Measurements from ENCODE around the gene TPD52L1. TPM values are rescaled to one million over a fixed set of nuclear protein-coding genes. Genes with fewer than 3 reads are reported as not detected.
"Not testable (repeated sequence)": the region's sequence is repeated elsewhere in the genome, so short reads cannot be mapped to it uniquely, and the experiment has no call there.

TPD52L1 gene
- polyA plus RNA-seq, 3 donors = 95.6 to 114 (median 109) TPM

DNA sequence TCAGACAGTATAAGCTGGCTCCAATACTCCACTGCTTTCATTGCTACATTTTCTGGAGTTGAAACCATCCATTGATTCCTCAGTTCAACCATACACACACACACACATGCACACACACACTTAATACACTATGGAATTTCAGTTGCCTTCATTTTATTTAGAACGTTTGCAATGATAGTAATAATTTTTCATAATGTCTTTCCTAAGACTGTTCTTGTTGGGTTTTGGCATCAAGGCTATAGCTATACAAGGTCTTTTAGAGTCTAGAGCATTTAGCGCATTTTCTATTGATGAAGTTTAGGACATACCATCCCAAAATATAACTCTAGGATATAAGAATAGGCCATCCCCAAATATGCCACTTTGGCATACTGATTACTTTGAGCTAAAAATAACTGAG lies 15.5 kb upstream of the TPD52L1 start:
- DNase-seq (ENCODE audit: low read depth in 3 of 3, low spot score in 2 of 3) = no peak

DNA sequence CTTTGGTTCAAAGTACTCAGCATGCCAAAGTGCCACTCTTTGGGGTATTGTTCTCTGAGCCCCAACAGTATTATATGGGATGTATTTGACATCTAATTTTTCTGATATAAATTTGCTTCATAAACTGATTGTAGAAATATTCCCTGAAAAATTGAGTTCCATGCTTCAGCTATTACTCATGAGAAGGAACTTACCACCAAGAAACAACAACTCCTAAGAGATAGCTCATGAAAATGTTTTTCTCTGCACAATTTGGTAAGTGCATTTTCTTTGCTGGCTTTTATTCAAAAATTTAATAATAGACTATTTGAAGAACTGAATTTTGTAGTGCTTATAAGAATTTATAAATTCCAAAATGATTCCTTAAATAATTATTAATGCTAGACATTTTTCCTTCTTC lies 12.8 kb upstream of the TPD52L1 start:
- DNase-seq (ENCODE audit: low read depth in 3 of 3, low spot score in 2 of 3) = no peak

DNA sequence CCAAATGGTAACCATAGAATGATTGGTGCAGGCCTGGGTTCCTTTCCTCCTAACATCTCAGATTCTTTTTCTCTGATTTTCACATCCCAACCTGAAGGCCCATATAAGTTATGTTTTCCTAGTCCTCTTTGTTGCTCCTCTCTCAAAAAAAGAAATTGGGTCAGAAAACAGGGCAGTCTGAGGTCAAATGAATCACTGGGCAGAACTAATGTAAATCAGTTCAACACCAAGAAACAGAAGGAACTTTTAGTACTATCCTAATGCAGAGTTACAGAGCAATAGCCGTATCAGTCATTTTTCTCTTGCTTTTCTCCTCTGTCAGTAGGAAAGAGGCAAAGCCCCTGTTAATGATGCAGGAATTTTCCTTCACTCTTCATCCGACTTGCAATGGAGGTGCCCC lies 11.0 kb upstream of the TPD52L1 start:
- DNase-seq (ENCODE audit: low read depth in 3 of 3, low spot score in 2 of 3) = no peak

DNA sequence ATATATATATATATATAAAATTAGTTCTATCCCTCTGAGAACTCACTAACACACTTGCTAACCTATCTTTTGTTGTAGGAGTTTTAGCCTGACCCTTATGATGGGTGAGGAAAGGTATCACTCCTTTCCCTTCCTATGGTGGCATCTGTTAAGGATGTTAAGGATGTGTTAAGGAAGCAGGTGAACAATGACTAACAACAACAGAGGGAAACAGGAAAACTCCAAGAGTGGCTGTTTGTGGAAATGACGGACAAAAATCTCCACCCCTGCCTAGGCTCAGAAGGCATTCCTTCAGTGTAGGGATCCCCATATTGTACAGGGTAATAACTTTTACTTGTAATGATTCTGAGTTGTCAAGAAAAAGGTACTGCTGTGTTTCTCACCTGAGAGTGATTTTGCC lies 8.8 kb upstream of the TPD52L1 start:
- no peak for DNase-seq (ENCODE audit: low read depth in 3 of 3, low spot score in 2 of 3)

DNA sequence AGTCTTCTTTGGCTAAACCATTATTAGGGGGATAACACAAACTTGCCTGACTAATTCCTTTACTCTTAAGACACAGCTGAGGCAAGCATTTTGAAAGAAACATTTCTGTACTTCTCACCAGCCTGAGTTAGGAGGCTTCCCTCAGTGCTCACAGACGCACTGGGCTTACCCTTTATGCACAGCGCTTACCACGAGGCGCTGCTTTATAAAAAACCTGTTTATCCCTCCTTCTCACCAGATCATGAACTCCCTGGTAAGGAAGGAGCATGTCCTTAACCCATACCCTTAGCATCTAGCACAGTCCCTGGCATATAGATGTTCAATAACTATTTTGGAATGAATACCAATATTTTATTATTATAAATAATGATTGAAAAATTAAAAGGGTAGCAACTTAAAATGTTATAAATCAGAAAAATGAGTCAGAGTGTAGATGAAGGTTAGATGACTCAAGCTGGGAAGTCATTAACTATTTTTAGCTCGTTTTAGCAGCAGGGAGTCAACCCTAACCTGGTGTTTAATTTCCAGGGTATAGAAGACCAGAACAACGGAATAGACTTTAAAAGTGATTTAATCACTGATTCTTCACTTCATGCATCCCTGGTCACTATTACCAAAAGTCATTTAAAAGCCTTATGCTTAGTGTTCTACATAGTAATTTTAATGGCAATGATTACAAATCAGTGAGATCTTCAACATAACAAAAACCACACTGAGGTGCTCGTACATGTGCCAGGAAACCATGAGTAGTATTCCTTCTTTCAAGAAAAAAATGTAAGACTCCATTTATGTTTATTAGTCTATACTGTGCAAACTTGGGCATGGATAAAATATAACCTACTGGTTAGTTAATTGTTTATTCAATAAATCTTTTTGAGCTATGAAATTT lies 4.1 kb upstream of the TPD52L1 start:
- DNase-seq (ENCODE audit: low read depth in 3 of 3, low spot score in 2 of 3) = peak in 2 of 3 donors; percentile 13

DNA sequence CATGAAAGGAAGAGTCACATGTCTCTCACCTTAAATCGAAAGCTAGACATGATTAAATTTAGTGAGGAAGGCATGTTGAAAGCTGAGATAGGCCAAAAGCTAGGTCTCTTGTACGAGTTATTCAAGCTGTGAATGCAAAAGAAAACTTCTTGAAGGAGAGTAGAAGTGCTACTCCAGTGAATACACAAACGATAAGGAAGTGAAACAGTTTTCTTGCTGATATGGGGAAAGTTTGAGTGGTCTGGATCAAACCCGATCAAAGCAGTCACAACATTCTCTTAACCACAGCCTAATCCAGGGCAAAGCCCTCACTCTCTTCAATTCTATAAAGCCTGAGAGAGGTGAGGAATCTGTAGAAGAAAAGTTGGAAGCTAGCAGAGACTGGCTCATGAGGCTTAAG lies 1.9 kb upstream of the TPD52L1 start:
- no peak for DNase-seq (ENCODE audit: low read depth in 3 of 3, low spot score in 2 of 3)

DNA sequence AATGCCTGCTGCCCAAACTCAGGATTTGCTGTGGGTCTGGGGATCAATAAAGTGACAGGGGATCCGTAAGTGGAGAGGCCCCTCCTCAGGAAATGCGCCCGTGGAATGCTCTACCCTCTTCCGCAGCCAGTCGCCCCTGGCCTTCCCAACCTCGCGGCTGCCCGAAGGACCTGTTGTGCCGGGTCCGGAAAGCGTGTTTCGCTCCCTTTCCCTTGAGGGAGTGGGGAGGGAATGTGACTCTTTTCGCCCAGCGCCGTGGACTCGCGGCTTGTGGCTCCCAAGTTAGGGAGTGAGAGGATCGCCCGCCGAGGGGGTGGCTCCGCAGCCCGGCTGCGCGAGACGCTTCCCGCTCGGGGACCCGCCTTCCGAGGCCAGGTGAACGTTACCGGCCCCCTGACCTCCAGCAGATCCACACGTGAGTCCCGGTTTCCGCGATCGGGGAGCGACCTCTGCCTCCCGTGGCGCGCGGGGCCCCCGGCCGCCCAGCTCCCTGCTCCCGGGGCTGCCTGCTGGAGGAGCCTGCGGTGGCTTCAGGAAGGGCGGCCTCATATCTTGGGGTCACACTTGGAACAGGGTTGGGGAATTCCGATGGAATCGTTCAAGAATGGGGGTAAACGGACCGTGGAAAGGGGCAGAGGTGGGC lies 666 bp downstream of the TPD52L1 start:
- peak in 2 of 3 donors; percentile 5 to 13 for DNase-seq (ENCODE audit: low read depth in 3 of 3, low spot score in 2 of 3)

DNA sequence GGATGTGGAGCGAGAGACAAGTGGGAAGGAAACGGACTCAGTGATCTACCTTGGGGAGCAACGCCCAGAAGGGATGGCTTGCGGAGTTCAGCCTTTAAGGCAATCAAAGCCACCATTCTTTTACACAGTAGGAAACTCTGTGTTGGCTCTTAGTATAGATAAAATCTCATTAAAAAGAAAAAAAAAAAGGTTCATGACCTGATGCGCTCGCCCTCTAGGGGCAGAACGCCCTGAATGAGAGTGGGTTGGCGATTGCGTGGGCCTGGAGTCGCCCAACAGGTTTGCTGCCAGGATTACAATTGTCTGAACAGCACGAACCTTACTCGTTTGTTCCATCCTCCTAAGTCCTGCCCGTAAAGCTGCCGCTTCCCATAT lies 1.2 kb downstream of the TPD52L1 start:
- peak in 1 of 3 donors; percentile 8 for DNase-seq (ENCODE audit: low read depth in 3 of 3, low spot score in 2 of 3)

DNA sequence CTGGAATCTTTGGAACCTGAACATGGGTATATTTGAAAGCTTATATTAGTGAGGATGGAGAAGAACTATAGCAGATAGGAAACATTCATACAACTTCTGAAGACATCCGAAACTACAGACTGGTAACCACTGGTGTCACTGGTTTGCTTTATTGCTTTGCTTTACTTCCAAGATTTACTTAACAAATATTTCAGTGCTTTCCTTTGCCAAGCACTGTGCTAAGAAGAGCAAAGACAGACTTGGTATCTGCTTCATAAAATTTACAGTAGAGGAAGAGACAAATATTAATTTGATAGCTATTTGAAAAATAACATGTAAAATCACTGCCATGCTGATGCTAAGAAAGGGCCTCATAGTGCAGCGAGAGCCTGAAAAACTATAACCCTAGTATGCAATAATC lies 1.8 kb downstream of the TPD52L1 start:
- DNase-seq (ENCODE audit: low read depth in 3 of 3, low spot score in 2 of 3) = no peak

DNA sequence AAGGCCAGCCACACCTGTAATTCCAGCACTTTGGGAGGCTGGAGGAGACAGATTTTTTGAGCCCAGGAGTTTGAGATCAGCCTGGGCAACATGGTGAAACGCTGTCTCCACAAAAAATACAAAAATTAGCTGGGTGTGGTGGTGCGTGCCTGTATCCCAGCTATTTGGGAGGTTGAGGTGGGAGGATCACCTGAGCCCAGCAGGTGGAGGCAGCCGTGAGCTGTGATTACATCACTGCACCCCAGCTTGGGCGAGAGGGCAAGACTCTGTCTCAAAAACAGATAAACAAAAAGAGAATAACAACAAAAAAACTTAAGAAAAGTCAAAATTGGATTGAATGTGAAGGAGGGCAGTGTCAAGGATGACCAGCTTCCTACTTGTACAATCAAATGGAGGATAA lies 2.9 kb downstream of the TPD52L1 start:
- no peak for DNase-seq (ENCODE audit: low read depth in 3 of 3, low spot score in 2 of 3)

DNA sequence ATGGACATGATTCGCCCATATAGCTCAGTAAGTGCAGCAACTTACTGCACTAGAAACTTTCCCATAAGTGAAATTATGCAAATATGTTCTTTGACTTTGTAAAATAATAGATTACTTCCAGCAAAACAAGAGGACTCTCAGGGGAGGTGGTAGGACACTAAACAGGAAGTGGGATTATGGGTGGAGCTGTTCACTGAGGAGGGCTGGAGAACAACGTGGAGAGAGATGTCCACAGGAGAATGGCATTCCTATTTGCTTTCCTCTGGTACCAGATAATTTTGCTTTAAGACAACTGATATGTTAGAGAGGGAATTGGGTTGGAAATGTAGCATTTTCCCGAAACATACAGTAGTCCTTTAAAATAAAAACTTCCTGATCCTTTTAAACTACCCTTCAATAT lies 3.7 kb downstream of the TPD52L1 start:
- DNase-seq (ENCODE audit: low read depth in 3 of 3, low spot score in 2 of 3) = no peak

DNA sequence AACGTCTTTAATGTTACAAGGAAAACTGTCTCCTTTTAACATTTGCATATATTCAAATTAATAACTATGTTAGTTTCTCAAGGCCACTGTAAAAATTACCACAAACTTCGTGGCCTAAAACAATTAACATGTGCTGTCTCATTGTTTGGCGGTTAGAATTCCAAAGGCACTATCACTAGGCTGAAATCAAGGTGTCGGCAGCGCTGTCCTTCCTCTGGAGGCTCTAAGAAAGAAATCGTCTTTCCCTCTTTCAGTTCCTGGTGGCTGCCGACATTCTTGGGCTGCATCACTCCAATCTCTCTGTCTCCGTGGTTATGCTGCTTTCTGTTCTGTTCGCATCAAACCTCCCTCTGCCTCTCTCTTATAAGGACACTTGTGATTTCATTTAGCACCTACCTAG lies 4.2 kb downstream of the TPD52L1 start:
- DNase-seq (ENCODE audit: low read depth in 3 of 3, low spot score in 2 of 3) = no peak

DNA sequence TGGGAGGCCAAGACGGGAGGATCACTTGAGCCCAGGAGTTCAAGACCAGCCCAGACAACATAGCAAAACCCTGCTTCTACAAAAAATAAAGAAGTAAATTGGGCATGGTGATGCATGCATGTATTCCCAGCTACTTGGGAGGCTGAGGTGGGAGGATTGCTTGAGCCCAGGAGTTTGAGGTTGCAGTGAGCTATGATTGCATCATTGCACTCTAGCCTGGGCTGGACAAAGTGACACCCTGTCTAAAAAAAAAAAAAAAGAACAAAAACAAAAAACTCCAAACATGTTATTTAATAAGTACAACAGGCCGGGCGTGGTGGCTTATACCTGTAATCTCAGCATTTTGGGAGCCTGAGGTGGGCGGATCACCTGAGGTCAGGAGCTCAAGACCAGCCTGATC lies 9.8 kb downstream of the TPD52L1 start:
- not testable (repeated sequence) for DNase-seq (ENCODE audit: low read depth in 3 of 3, low spot score in 2 of 3)

DNA sequence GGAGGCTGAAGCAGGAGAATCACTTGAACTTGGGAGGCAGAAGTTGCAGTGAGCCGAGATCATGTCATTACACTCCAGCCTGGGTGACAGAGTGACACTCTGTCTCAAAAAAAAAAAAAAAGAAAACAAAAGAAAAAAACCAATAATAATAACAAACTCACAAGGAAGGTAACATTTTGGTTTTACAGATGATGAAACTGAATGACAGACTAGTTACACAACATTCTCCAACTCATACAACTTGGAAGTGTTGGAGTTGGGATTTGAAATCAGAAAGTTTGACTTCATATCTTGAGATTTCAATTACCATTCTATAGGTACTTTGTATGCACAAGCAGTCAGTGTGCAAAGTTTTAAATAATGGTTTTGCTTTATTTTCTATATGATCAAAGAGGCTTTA lies 10.2 kb downstream of the TPD52L1 start:
- no peak for DNase-seq (ENCODE audit: low read depth in 3 of 3, low spot score in 2 of 3)

DNA sequence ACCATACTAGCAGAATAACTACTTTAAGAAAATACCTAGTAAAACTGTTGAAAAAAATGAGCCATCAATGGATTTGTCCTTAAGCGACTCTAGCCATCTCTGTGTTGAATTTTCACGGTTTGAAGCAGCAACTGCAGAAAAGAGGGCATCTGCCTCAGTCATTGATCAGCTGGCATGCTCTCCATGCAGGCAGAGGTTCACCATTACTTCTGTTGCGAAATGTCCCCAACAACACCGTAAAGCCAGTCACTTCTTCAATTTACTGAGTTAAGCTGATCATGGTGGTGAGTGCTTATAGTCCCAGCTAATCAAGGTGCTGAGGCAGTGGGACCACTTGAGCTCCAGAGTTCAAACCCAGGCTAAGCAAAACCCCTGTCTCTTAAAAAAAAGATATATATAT lies 11.1 kb downstream of the TPD52L1 start:
- no peak for DNase-seq (ENCODE audit: low read depth in 3 of 3, low spot score in 2 of 3)

DNA sequence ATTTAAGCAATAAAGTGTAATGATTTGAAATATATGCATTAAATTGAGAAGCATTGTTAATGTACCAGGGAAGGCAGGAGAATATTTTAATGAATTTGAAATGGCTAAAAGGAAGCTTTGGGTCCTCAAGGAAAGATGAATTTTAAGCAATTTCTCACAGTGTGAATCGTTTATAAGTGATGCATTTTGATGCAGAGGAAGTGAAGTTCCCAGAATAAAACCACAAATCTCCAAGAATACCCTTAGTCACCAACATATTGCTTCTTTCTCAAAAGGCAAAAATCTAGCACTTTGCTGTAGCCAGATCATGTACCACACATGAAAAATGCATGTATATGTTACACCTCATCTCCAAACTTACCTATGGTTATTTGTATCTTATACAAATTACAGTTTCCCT lies 11.7 kb downstream of the TPD52L1 start:
- DNase-seq (ENCODE audit: low read depth in 3 of 3, low spot score in 2 of 3) = no peak

DNA sequence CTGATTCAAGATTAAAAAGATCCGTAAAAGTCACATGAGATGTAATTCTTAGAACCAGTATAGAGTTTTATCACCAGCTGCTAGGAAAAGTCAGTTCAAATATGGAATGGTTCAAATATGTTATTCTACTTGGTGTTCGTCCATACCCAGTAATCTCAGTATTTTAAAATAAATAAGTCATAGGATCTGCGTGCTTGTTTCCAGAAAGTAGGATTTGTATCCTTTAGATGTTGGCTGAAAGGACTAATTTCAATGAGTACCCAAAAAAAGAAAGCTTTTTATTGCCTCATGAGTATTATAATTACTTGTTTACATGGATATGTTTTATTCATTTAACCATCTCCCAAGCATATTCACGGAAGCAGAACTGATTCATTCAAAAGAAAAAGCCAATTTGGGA lies 12.2 kb downstream of the TPD52L1 start:
- no peak for DNase-seq (ENCODE audit: low read depth in 3 of 3, low spot score in 2 of 3)

DNA sequence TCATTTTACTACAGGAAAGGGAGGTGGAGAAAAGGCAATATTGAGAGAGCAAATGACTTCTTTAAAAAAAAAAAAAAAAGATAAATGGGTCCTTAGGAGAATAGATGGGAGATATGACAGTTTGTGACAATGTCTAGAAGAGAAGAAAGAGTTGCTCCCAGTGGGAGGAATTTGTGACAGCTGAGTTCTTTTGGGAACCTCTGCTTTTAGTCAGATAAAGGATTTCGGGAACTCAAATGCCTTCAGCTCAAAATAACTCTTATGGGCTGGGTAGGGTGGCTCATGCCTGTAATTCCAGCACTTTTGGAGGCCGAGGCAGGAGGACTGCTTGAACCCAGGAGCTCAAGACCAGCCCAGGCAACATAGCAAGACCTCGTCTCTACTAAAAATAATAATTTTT lies 13.1 kb downstream of the TPD52L1 start:
- DNase-seq (ENCODE audit: low read depth in 3 of 3, low spot score in 2 of 3) = no peak

DNA sequence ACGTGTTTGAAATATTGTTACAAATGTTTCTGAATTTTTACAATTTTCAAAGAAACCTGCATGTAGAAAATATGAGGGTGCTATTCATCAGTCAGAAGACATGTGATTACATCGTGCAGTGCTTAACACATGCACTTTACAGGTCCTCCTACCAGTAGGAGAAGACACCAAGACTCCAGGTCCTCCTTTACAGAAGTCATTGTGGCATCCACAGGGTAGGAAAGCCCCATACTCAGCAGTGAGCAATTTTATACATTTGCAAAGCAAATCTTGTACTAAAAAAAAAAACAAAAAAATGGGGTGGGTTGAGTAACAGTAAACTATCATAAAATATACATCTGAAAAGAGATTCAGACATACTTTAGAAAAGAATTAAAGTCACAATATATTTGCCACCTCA lies 14.0 kb downstream of the TPD52L1 start:
- no peak for DNase-seq (ENCODE audit: low read depth in 3 of 3, low spot score in 2 of 3)

DNA sequence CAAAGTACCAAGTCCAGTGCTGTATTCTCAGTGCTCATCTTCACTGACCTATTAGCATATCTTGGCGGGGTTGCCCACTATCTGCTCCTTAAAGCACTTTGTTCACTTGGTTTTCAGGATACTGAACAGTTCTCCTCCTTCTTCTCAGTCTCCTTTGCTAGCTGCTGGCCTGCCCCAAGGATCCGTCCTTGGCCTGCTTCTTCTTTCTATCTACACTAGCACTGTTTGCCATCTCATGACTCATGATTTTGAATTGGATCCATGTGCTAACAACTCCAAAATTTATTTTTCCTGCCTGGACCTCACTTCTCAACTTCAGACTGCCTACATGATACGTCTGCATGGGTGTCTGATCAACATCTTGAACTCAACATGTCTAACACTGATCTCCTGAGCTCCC lies 15.5 kb downstream of the TPD52L1 start:
- no peak for DNase-seq (ENCODE audit: low read depth in 3 of 3, low spot score in 2 of 3)

DNA sequence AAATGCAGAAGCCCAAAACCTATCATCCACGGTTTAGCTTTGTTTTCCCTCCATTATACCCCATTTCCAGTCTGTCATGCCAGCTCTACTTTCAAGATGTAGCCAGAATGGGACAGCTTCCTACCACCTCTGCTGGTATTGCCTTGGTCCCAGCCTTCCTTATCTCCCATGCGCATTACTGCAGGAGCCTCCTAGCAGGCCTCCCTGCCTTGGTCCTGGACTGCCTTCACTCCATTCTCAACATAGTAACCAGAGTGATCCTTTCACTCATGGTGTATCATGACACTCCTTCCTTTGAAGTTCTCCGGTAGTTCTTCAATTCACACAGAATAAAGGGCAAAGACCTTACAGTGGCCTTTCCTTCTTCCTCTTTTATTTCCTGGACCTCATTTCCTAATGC lies 15.9 kb downstream of the TPD52L1 start:
- no peak for DNase-seq (ENCODE audit: low read depth in 3 of 3, low spot score in 2 of 3)

DNA sequence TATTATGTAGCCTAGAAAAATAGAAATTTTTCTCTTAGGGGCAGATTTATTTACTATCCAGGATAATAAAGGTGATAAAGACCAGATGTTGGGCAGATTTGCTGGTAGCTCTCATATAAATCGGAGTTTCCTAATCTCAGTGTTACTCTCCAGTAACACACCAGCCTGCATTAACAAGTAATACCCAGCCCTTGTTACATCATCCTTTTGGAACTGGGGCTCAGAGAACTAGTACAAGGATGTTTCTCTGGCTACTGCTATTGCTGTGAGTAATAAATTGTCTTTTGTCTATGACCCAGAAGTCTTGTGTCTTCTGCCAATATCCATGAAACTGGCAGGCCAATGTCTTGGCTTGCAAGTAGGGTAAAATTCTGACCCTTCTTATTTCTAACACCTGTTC lies 16.8 kb downstream of the TPD52L1 start:
- DNase-seq (ENCODE audit: low read depth in 3 of 3, low spot score in 2 of 3) = no peak
